Bronchial epithelial cell (primary cell): ENCODE results near the gene GPR27. TPM values are rescaled to one million over a fixed set of nuclear protein-coding genes. Genes with fewer than 3 reads are reported as not detected.

ENCODE experiments used
- DNase-seq: peaks from one replicate; pipeline ENCODE4 v3.0.0-alpha.2; 2010; ENCODE audit warnings: low read depth
- FAIRE-seq: peaks from 2 replicates; lab custom pipeline; 2011; peaks lifted over from hg19 to GRCh38; lab: Jason Lieb, UNC
- H3K27me3 ChIP-seq: 2 replicates; pipeline ENCODE4 v1.5.1; 2011; ENCODE audit warnings: low read length; ENCODE audit not compliant: control insufficient read depth, insufficient read depth
- H3K36me3 ChIP-seq: 2 replicates; pipeline ENCODE4 v1.5.1; 2011; ENCODE audit warnings: low read length; ENCODE audit not compliant: control insufficient read depth, insufficient read depth
- H3K4me3 ChIP-seq: 2 replicates; pipeline ENCODE4 v1.5.1; 2011; ENCODE audit warnings: mild to moderate bottlenecking, low read depth, low read length, control low read depth
- total RNA-seq: library from RNA; depleted of rRNA; stranded (reverse); fragments of >200 nt; gene quantifications from 2 replicates; pipeline ENCODE4 v1.2.1, GENCODE V29; 2014
- TF ChIP-seq, protein P1 (sequence below): IDR thresholded peaks from 2 replicates; pipeline ENCODE4 v1.5.1; 2011; ENCODE audit warnings: mild to moderate bottlenecking, moderate library complexity, low read length, control low read depth, inconsistent platforms; ENCODE audit not compliant: insufficient read depth, severe bottlenecking

Gene GPR27
- total RNA-seq, 1 donor from 2014 or later, result 0.53 TPM

DNA sequence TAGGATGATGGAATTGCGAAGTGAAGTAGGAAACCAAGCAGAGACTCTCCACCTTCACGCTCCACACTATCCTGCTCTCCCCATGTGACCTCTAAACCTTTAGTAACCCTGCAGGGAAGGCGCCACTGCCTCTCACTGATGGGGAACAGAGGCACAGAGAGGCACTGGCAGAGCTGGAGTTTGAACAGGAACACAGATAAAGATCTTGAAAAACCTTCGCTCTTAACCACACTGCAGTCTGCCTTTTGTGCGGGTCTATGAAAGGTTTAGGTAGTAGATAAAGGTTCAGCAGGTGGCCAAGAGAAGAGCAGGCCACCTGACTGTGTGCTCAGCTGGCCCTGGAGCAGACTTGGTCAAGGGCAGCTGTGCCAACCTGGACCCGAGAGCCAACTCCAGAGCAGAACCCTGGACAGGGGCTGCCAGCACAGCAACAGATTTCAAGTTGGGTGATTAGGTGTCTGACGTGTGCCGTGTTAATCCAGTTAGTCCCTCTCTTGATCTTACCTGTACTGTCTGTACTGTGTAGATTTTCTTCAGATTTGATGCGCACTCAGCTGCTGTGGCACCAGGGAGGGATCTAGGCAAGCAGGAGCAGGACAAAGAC, 43.6 kb upstream of the GPR27 start:
- DNase-seq, result no peak
- peak; percentile 13 for FAIRE-seq
- Histone ChIP-seq H3K4me3 (no peak overlapping the region), H3K27me3 (no peaks in the 10 kb centered on the region), H3K36me3 (no peaks in the 10 kb centered on the region)
- TF ChIP-seq, protein P1, sequence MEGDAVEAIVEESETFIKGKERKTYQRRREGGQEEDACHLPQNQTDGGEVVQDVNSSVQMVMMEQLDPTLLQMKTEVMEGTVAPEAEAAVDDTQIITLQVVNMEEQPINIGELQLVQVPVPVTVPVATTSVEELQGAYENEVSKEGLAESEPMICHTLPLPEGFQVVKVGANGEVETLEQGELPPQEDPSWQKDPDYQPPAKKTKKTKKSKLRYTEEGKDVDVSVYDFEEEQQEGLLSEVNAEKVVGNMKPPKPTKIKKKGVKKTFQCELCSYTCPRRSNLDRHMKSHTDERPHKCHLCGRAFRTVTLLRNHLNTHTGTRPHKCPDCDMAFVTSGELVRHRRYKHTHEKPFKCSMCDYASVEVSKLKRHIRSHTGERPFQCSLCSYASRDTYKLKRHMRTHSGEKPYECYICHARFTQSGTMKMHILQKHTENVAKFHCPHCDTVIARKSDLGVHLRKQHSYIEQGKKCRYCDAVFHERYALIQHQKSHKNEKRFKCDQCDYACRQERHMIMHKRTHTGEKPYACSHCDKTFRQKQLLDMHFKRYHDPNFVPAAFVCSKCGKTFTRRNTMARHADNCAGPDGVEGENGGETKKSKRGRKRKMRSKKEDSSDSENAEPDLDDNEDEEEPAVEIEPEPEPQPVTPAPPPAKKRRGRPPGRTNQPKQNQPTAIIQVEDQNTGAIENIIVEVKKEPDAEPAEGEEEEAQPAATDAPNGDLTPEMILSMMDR, result no peak

DNA sequence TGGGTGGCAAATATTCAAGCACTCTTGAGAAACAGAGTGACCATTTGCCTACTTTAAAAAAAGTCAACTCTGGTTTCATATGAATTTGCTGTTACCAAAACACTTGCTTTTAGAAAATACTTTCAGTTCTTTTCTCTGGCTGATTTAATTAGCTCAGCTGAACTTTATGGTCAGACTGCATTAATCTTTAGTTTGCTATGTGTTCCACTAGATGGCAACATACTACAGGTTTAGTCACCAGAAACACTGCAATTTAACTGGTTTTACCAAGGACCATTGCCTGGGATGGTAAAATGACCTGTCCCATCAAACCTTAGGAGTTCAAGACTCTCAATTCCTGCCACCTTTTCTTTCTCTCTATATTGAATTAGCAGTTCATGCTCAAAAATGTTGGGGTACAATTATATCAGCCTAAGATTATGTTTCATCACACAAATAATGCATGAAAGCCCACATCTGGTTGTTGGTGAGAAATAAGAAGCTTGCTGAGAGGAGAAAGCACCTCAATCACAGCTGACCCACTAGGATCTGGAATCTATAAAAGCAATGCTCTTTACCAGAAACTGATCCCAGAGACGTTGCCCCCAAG, 42.7 kb upstream of the GPR27 start:
- H3K4me3 ChIP-seq, result no peak overlapping the region
- TF ChIP-seq, protein P1, result peak; percentile 50
- DNase-seq (peak; percentile 59), FAIRE-seq (peak; percentile 90)
- no peaks in the 10 kb centered on the region for H3K36me3 ChIP-seq
- no peaks in the 10 kb centered on the region for H3K27me3 ChIP-seq

DNA sequence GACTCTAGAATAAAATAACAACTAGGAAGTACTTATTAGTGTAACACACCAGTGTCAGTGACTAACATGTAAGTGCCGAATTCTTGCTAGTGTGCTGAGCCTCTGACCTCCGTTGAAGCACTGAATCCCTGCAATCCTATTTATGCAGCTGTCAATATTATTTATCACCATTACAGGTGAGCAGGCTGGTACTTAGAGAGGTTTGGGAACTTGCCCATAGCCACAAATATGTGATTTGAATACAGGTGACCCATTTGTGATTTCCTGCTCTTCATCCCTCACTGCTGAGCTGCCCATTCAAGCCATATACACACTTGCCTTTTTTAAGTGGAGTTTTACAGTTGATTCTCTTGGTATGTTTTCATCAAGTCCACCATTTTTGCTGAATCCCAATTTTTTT, 40.6 kb upstream of the GPR27 start:
- FAIRE-seq, result no peak
- TF ChIP-seq, protein P1, result no peak
- Histone ChIP-seq H3K36me3 (no peaks in the 10 kb centered on the region), H3K27me3 (no peaks in the 10 kb centered on the region), H3K4me3 (no peak overlapping the region)
- peak; percentile 22 for DNase-seq

DNA sequence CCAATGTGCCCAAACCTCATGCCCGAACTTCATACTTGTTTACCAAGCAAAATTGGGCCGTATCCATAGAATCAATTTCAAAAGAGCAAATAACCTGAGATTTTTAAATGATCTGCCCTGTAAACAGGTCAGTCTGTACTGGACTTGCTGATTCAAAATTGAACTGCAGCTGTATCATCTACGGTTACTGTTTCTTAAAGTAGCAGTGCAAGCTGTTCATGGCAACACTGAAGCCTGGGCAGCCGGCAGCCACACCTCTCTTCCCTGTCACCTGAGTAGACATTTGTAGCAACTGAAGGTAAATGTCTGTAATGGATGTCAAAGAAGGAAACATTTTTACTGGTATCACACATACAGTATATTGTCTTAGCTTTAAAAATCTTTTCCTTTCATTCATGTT, 39.1 kb upstream of the GPR27 start:
- TF ChIP-seq, protein P1, result no peak
- Histone ChIP-seq H3K27me3 (no peaks in the 10 kb centered on the region), H3K4me3 (no peak overlapping the region), H3K36me3 (no peaks in the 10 kb centered on the region)
- FAIRE-seq (no peak), DNase-seq (no peak)

DNA sequence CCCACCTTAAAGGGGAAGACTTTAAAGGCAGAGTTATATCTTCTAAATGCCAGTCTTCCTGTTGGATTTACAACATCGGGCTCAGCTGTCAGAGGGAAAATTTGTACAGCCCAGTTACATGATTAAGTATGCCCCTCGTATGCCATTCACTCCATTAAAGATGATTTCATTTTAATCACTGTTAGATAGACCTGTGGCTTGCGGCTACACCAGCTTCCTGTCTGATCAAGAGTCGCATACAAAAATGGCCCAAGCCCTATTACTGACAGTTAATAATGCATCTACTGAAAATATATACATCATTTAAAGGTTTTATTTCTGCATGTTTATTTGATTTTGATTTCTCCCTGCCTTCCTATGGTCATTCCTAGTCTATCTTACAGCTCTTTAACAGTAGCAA, 35.6 kb upstream of the GPR27 start:
- Histone ChIP-seq H3K27me3 (peaks cover 3% of the 10 kb centered on the region), H3K4me3 (no peak overlapping the region), H3K36me3 (no peaks in the 10 kb centered on the region)
- TF ChIP-seq, protein P1, result no peak
- no peak for DNase-seq
- no peak for FAIRE-seq
